Medulla oblongata (tissue), 1 donor: Measurements from ENCODE around the gene GABRB1.

Source experiments
- DNase-seq: peaks from one replicate; pipeline ENCODE4 v3.0.0-alpha.2; 2015; ENCODE audit errors: extremely low spot score

Gene GABRB1

DNA sequence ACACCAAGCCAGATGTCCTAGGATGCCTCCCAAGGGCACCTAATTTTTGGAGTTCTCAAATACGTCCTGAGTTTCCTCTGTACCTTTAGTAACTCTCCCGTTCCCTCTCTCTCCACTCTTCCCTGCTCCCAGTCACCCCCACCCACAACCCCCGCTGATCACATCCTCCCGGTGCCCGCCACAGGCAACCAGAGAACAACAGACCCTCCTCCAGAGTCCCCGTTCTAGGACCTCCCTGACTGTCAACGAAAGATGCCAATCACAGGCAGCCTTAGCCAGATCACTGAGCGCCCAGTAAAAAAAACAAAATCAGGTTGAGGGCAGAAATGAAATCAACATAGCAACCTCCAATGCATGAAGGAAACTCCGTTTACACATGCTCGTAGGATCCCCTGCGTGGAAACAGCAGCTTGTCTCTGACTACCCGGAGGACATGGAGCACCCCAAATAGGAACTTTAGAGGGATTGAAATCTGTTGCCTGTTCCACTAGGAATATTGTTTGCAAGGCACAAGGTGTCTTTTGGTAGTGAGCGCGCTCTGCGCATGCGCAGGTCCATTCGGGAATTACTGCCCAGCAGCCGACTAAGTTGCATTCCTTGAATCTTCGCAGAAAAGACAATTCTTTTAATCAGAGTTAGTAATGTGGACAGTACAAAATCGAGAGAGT lies at the start of gene GABRB1:
GABRB1 (plus strand) TSS at position 557 of the 668 bp plus-strand sequence.
- peak; percentile 74 for DNase-seq

DNA sequence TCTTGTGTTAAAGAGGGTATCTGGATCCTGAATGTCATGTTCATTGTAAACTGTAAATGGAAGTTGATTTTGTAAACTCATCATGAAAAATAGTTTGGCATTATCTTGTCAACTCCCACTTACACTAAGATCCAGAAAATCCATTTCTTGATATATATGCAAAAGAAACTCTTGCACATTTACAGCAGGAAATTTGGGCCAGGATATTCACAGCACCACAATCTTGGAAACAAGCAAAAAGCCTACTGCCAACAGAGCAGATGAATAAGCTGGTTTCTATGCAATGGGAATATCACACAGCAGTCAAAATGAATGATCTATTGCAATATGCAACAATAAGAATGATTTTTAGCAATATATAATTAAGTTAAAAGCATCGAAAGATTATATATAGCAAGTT lies 46.6 kb upstream of the GABRB1 start:
- no peak for DNase-seq

DNA sequence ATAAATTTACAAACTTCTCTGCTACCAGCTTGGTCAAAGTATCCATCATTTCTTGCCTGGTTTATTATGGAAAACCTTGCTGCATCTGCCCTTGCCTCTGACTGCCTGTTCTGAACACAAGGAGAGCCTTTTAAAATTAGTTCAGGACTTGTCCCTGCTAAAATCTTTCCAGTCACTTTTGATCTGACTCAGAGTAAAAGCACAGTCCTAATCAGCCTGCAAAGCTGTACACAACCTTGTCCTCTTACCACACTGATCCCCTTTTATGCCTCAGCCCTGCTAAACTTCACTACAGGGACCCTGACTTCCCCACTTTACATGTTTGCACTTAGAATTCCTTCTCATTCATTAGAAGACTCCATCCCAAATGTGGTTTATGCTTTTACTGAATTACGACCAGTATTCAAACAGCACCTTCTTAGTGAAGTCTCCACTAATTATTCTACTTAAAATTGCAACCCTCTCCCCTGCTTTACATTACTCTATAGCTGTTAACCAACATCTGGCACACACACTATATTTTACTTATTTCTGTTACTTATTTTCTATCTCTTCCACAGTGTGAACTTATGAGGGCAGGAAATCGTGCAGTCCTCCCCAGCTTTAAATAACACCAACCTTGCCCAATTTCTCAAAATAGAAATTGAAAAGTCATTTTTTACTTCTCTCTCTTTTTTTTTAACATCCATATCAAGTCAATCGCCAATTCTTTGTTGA lies 44.3 kb upstream of the GABRB1 start:
- no peak for DNase-seq

DNA sequence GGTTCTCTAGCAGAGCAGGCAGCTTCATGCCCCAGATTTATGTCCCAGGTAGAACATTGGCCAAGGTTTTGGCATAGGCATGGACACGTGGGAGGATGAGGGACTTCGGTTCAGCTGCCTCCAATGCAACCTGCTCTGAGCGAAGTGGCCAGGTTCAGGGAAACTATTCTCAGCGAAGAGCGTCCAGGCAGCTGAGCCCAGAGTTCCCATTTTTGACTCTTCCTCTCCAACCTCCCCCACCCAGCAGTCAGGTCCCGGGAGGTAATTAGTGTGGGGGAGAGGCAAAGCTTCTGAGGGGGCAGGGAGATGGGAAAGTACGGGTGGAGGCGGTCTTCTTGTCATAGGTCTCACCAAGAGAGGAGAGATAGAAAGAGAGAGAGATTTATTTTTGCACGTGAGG lies 39.0 kb upstream of the GABRB1 start:
- no peak for DNase-seq

DNA sequence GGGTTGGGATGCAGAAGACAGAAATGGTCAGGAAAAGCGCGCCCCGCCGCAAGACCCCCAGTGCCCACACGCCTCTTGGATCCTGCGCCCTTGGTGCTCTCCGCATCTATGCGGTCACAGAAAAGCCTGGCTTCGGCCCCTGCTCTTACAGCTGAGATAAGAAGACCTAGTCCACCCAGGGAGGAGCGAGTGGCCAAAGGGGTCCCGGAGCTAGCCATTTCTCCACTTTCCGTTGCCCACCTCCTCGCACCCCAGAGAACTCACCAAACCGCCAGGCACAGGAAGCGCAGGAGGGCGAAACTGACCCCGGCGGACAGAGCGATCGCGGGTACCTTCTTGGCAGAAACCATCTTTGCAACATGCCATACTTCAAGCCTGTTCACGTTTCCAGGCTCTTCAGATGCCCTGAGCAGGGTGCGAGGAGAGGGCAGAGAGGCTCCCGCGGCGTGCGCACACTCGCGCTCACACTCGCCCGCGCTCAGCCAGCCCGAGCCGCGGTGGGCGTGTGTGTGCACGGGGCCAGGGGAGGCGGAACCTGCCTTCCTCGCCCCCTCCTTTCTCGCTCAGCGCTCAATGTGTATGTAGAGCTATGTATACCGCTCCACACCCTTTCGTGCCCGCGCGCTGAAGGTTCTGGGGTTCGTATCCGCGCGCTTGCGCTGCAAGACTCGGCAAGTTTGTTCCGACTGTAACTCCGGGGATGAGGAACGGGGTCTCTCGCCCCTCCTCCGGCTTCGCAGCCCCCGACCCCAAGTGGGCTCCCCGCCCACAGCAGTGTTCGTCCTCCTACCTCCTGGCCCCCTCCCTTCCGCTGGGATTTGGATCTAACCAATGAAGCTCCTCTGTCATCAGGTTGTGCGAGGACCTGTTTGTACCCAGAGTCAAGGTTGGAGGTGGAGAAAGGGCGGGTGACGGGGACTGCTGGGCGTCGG lies 38.0 kb upstream of the GABRB1 start, which contains the start of gene GABRA4:
GABRA4 (minus strand) TSS at position 507 of the 932 bp plus-strand sequence; CDS start at position 350, 157 bp downstream.
- DNase-seq: no peak

DNA sequence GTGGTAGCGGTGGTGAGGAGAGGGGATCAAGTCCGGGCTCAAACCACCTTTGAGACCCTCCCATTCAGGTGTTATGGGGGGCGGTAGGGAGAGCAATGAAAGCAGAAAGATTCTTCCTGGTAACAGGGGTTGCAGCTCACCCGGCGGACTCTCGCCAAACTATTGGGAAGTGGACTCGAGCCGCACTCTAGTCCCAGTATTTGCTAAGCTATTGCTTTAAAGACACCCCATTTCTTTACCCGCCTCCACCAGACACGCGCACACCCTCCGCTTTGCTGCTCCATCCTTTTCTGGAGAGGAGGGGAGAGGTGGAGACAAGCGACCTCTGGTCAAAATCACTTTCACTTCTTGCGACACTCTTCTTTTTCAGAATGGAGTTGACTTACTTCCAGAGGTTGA lies 37.4 kb upstream of the GABRB1 start:
- no peak for DNase-seq

DNA sequence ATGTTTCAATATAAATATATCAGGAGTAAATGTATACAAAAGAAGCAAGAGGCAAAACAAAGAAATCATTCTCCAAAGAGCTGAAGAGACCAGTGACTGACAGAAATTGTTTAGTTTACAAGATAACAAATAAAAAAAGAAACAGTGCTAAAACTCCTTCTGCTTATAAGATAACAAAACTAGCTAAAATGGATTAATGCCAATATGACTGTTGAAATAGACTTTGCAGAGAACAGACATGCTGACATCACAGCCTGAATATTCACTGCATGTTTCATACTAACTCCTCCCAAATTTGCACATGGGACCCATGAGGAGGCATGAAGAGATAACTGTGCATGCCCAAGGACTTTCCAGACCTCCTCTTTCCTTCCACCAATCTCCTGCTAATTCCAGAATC lies 31.8 kb upstream of the GABRB1 start:
- no peak for DNase-seq

DNA sequence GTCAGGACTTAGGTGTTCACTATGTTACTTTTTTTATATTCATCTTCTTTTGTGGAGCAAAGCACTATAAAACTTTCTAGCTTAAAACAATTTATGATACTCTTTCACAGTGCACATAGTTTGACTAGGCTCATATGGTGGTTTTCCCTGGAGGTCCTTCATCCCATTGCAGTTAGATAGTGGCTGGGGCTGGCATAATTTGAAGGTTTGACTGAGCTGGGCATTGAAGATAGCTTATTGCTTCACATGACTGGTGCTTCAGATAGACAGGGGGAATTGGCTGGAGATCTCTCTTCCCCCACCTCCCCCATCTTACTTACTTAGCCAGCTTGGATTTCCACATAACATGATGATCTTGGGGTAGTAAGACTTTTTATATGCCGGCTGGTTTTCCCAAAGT lies 31.0 kb upstream of the GABRB1 start:
- DNase-seq: no peak

DNA sequence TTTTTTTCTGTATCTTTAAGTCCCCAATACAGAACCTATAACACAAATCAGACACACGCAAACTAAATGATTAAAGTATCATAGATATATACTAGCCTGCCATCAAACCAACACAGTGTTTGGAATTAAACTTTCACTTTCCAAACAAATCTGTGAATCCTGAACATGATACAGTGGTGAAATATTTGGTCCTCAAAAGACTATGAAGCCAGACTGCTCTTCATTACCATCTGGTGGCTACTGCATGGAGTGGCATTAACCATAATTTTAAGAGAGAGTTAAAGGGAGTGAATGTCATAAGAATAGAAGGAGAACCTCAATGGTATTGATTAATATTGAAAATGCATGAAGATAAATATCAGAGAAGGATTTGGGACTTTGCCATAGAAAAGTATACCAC lies 28.8 kb upstream of the GABRB1 start:
- no peak for DNase-seq

DNA sequence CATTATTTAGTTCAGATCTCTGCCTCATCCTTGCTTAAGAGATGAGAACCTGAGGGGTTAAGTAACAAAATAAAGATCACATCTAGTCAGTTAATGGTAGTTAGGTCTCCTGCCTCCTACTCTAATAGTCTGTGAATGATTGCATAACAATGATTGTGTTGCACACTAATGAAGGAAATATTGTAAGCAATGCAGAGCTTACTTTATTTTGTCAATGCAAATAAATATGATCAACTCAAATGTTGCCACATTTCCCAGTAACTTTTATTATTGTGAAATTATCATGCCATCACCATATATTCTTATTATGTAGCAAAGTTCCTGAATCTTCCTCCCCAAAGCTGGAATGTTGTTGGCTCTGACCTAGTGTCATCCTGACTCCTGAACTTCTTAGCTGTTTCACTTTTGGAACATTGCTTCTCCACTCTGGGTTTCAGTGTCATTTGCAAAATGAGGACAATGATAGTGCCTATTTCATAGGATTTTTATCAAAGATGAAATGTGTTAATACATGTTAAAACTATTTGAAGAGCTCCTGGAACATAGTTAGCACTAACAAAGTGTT lies 20.9 kb upstream of the GABRB1 start:
- DNase-seq: no peak

DNA sequence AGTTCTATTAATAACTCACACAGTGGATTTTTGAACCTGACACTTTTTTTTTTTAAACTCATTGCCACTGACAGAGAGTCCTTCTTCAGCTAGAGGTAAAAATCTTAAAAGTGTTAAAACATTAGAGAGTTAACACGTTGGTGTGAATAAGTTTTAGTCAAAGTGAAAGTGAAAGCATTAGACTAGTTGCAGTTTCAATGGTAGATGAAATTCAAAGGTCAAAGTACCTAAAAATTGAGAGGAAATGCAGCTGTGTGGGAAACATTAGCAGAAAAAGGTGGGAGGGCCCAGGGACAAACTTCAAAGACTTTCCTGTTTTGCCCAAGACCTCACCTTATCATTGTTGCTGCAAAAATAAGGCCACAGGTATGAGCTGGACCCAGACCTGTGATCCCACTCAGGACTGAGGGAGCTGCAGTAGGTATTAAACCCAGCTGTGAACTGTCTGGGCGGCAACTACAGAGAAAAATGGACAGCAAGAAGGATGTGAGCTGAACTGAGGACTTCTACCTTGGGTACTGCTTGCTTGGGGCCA lies 20.4 kb upstream of the GABRB1 start:
- DNase-seq: no peak

DNA sequence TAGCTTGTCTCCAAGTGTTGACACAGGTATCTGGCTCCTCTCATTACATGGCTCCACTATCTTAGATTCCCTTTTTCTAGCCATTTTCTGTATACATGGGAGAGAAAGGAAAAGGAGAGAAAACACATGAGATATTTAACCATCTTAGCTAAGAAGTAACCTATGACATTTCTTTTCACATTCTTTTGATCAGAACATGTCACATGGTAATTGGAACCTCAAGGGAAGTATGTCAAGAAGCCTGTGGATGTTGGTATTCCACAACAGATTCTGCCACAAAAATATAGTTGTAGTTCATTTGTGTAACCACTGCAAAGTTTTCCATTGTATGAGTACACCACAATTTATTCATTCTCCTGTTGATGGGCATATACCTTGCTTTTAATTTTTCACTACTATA lies 18.7 kb upstream of the GABRB1 start:
- DNase-seq: no peak

DNA sequence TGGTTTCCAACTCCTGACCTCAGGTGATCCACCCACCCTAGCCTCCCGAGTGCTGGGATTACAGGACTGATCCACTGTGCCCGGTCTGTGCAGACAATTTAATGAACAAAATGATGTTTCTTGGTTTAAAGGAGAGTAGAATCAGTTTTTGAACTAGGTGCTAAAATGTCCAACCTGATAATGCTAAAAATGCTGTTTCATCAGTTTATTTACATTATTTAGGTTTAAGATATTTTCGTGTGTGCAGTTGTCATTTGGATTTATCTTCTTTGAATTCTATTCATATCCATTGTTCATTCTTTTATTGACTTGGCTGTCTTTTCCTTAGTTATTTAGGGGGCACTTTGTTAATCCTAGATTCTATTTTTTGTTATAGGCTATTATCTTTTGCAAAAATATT lies 18.0 kb upstream of the GABRB1 start:
- no peak for DNase-seq

DNA sequence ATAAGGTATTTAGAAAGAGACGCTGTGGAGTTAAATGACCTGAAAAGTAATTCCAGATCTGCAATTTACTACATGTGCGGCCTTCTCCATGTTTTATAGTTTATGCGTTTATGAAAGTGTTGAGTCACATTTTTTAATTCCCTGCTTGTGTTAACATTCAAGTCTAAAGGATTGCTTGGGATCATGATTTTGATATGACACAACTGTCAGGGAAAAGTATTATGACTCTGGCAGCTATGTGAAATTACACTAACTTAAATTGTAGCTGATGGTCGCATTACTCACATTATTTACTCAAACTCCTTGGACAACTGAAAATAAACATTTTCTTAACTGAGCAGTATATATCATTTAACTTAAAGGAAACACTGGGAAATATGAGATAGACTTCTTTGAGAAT lies 14.3 kb upstream of the GABRB1 start:
- no peak for DNase-seq

DNA sequence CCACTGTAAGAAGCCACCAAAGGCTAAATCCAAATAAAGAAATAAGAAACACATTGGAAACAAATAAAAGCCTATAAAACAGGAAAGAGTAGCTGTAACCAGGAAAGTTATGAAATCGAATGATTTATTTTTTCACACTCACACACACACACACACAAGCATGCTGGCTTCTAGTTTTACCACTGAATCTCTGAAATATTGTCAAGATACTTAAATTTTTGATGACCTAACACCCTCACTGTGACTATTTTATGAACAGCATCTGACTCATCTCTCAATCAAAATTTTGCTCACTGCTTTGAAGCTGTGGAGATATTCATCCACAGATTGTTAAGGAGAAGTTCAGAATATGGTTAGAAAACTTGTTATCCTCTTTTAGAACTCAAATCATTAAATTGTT lies 13.9 kb upstream of the GABRB1 start:
- DNase-seq: no peak

DNA sequence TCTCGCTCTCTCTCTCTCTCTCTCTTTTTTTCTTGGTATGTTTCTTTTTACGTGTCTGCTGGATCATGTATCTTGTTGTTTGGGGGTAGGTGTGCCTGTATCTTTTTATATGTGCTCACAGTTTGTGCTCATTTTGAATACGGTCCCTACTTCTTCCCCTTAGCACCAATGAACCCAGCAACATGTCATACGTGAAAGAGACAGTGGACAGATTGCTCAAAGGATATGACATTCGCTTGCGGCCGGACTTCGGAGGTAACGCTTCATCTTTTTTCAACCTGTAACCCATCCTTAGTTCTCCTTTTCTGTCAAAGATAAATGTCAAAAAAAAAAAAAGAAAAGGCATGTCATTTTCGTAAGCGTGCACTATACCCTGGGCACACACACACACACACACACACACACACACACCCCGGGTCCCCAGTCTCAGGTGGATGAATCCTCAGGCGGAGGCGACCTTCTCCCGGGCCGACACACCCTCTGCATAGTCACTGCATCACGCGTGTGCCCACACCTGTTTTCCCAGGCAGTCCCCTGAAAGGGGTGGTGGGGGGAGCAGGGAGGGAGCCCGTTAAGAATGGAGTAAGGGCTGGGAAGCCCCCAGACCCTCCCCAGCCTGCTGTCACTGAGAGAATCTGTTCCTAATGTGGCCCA lies 511 bp downstream of the GABRB1 start:
- DNase-seq: no peak

DNA sequence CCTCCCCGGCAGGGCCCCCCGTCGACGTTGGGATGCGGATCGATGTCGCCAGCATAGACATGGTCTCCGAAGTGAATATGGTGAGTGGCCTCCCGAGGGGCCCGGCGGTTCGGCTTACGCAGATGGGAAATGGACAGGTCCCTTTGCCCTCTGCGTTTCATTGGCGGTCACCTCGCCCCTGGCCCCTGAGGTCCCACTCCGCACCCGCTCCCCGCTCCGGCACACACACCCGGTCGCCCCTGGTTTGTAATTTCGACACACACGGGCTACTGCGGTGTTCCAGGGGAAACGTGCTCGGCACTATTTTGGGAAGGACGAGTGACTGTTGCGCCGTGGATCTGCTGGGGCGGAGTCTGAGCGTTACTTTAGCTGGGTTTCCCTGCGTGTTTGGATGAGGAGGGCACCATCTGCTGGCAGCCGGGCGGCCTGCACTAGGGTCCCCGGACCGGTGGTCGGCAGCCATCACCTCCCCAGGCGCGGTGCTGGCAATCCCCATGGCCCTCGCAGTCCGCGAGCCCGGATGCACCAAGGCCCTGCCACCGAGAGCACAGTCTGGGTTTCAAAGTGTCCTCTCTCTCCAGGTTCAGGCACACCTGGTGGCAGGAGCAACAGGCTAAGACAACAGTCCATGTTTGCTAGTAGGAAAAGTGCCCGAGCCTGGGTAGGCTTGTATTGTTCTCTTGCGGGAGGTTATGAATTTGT lies 1.2 kb downstream of the GABRB1 start:
- DNase-seq: peak; percentile 74

DNA sequence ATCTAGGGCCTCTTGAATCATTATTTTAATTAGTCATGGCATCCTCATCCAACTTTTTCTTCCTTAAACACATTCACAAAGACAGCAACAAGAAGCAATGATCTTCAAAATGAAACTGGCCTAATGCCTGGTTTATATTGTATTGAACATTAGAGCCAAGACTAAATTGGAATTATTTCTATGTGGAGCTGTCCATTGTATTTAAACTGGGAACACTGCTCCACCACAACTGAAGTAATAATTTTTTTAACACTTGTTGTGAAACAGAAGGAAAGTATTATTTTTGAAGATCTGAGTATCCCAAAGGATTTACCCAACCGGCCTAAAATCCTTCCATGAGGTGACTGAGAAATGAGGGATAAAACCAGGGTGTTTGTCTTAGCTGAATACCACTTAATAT lies 6.9 kb downstream of the GABRB1 start:
- no peak for DNase-seq

DNA sequence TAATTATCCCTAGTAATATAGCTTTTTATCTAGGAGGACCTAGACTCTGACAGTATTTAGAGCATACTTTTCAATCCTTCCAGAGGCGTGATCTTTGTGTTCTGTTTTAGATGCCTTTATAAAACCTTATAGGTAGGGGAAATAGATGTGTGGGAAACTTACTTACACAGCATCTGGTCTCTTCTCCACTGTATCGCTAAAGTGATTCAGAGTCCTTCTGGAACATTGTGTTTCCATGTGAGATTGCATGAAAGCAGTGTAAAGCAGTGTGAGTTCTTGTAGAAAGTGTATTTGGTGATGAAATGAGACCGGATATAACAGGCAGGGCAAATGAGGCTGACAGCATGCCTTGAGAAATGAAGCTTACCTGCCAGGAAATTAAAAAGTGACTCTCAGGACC lies 9.5 kb downstream of the GABRB1 start:
- DNase-seq: no peak

DNA sequence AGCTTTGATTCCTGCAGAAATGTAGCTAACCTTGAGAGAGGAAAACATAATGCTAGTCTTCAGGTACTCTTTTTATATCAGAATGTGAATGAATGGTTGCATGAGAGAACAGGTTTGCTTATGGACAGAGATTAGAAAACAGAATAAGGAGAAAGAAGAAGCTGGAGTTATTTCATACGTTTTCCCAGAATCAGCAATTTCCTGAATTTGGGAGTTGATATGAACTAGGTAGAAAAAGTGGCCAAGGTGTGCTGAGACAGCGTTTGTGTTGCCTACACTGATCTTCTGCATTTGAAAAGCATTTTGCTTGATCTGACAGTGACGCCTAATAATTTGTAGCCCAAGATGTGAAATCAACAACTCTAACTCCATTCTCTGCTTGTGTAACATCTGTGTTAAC lies 12.5 kb downstream of the GABRB1 start:
- DNase-seq: no peak

DNA sequence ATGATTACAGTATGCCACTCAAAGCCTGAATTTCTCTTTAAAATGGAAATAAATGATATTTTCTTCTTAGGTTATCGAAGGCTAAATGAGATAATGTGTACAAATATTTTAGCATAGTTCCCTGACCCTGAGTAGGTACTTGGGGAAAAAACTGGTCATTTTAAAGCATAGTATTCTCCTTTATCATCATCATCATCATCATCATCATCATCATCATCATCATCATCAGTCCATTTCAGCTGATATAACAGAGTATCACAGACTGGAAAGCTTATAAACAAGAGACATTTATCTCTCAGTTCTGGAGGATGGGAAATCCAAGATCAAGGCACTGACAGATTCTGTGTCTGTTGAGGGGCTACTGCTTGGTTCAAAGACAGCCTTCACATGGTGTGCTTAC lies 13.9 kb downstream of the GABRB1 start:
- no peak for DNase-seq
